BLaER1 treated with 17β-estradiol and CSF1 and Interleukin-3, amounts not matched to agents 10 nM and 100 nM (cell line): ENCODE measurements around the gene GDF2.

Experiments used
- H3K27ac ChIP-seq, 11 experiments: shearing (Covaris generic); formaldehyde crosslinking; 2 replicates each; pipeline ENCODE4 v1.8.1; 2022
- H3K27me3 ChIP-seq, 11 experiments: shearing (Covaris generic); formaldehyde crosslinking; 2 replicates each; pipeline ENCODE4 v1.8.1; 2022
- H3K36me3 ChIP-seq, 11 experiments: shearing (Covaris generic); formaldehyde crosslinking; 2 replicates each; pipeline ENCODE4 v1.8.1; 2022
- H3K4me1 ChIP-seq, 10 experiments: shearing (Covaris generic); formaldehyde crosslinking; 2 replicates each; pipeline ENCODE4 v1.8.1; 2022
- H3K4me2 ChIP-seq, 11 experiments: shearing (Covaris generic); formaldehyde crosslinking; 2 replicates each; pipeline ENCODE4 v1.8.1; 2022
- H3K4me3 ChIP-seq, 10 experiments: shearing (Covaris generic); formaldehyde crosslinking; 2 replicates each; pipeline ENCODE4 v1.8.1; 2022
- H3K9ac ChIP-seq, 11 experiments: shearing (Covaris generic); formaldehyde crosslinking; 2 replicates each; pipeline ENCODE4 v1.8.1; 2022
- H3K9me3 ChIP-seq, 11 experiments: shearing (Covaris generic); formaldehyde crosslinking; replicated peaks in 1 of 11; 2 replicates each; pipeline ENCODE4 v1.8.1; 2022
- H4K20me1 ChIP-seq, 11 experiments: shearing (Covaris generic); formaldehyde crosslinking; 2 replicates each; pipeline ENCODE4 v1.8.1; 2022
- Cebpa-rat ChIP-seq, 11 experiments: shearing (Covaris generic); IDR thresholded peaks; 2 replicates each; pipeline ENCODE4 v1.8.1; 2022

Gene GDF2

GRCh38 chr10:47331491-47331890 is 9.2 kb downstream of the GDF2 start:
- Histone ChIP-seq H3K9me3 (no peaks in the 10 kb centered on the region), H3K27me3 (no peaks in the 10 kb centered on the region), H3K4me2 (no peak overlapping the region), H4K20me1 (no peaks in the 10 kb centered on the region), H3K36me3 (no peaks in the 10 kb centered on the region), H3K4me3 (no peak overlapping the region), H3K4me1 (no peaks in the 10 kb centered on the region), H3K9ac (no peak overlapping the region), H3K27ac (no peak overlapping the region)
- no peak for TF ChIP-seq Cebpa-rat (IDR thresholded peaks at IDR 0.05)

GRCh38 chr10:47331954-47332353 is 9.7 kb downstream of the GDF2 start:
- TF ChIP-seq Cebpa-rat (IDR thresholded peaks at IDR 0.05) = no peak
- Histone ChIP-seq H3K4me2 (no peak overlapping the region), H3K4me1 (no peaks in the 10 kb centered on the region), H4K20me1 (no peaks in the 10 kb centered on the region), H3K36me3 (no peaks in the 10 kb centered on the region), H3K9me3 (no peaks in the 10 kb centered on the region), H3K27me3 (no peaks in the 10 kb centered on the region), H3K4me3 (no peak overlapping the region), H3K27ac (no peak overlapping the region), H3K9ac (no peak overlapping the region)

GRCh38 chr10:47332371-47332770 is 10.1 kb downstream of the GDF2 start:
- no peaks in the 10 kb centered on the region for H3K9me3 ChIP-seq
- H3K27me3 ChIP-seq = no peaks in the 10 kb centered on the region
- TF ChIP-seq Cebpa-rat (IDR thresholded peaks at IDR 0.05) = no peak
- no peaks in the 10 kb centered on the region for H3K4me1 ChIP-seq
- H3K9ac ChIP-seq = no peak overlapping the region
- H4K20me1 ChIP-seq = no peaks in the 10 kb centered on the region
- H3K36me3 ChIP-seq = no peaks in the 10 kb centered on the region
- H3K4me3 ChIP-seq = no peak overlapping the region
- H3K4me2 ChIP-seq = no peak overlapping the region
- H3K27ac ChIP-seq = no peak overlapping the region

DNA sequence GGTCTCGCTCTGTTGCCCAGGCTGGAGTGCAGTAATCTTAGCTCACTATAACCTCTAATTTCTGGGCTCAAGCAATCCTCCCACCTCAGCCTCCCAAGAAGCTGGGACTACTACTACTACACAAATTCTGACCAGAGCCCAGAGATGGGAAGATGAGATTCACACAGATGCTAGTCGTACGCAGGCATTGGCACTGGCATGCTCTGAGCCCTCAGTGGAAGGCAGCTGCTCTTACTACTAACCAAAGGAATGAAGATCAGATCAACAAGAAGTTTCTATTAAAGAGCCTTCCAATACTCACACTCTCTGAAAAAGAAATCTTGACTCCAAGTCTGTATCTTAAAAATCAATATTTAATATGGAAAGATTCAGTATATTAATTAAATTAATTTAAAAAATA is 10.7 kb downstream of the GDF2 start:
- H3K4me1 ChIP-seq = no peaks in the 10 kb centered on the region
- no peaks in the 10 kb centered on the region for H3K36me3 ChIP-seq
- no peak overlapping the region for H3K9ac ChIP-seq
- H3K27me3 ChIP-seq = no peaks in the 10 kb centered on the region
- no peak overlapping the region for H3K4me3 ChIP-seq
- no peak overlapping the region for H3K4me2 ChIP-seq
- no peaks in the 10 kb centered on the region for H3K9me3 ChIP-seq
- TF ChIP-seq Cebpa-rat (IDR thresholded peaks at IDR 0.05) = no peak
- H3K27ac ChIP-seq = no peak overlapping the region
- no peaks in the 10 kb centered on the region for H4K20me1 ChIP-seq

GRCh38 chr10:47333532-47333931 is 11.3 kb downstream of the GDF2 start:
- Histone ChIP-seq H3K4me3 (no peak overlapping the region), H3K9me3 (no peaks in the 10 kb centered on the region), H3K4me2 (no peak overlapping the region), H4K20me1 (no peaks in the 10 kb centered on the region), H3K36me3 (no peaks in the 10 kb centered on the region), H3K4me1 (no peaks in the 10 kb centered on the region), H3K27me3 (no peaks in the 10 kb centered on the region), H3K27ac (no peak overlapping the region), H3K9ac (no peak overlapping the region)
- no peak for TF ChIP-seq Cebpa-rat (IDR thresholded peaks at IDR 0.05)

- Histone ChIP-seq H3K4me2 (no peak overlapping the region), H3K36me3 (no peaks in the 10 kb centered on the region), H3K4me1 (peaks cover 0 to 5% (median 2%) of the 10 kb centered on the region in 10 experiments; a peak in 12 of 20 replicates), H3K4me3 (no peak overlapping the region), H4K20me1 (no peaks in the 10 kb centered on the region), H3K27ac (no peak overlapping the region), H3K9me3 (no peaks in the 10 kb centered on the region), H3K9ac (no peak overlapping the region), H3K27me3 (no peaks in the 10 kb centered on the region)
- TF ChIP-seq Cebpa-rat (IDR thresholded peaks at IDR 0.05) = no peak
Observed at GRCh38 chr10:47334466-47335295, 12.4 kb downstream of the GDF2 start.

GRCh38 chr10:47335906-47336305 is 13.7 kb downstream of the GDF2 start:
- TF ChIP-seq Cebpa-rat (IDR thresholded peaks at IDR 0.05) = no peak
- Histone ChIP-seq H3K4me3 (no peak overlapping the region), H3K9me3 (no peaks in the 10 kb centered on the region), H3K4me2 (no peak overlapping the region), H3K27ac (no peak overlapping the region), H3K4me1 (peaks cover 9 to 17% (median 13%) of the 10 kb centered on the region in 10 experiments; a peak in 18 of 20 replicates), H3K27me3 (no peaks in the 10 kb centered on the region), H3K36me3 (no peaks in the 10 kb centered on the region), H3K9ac (no peak overlapping the region), H4K20me1 (no peaks in the 10 kb centered on the region)

DNA sequence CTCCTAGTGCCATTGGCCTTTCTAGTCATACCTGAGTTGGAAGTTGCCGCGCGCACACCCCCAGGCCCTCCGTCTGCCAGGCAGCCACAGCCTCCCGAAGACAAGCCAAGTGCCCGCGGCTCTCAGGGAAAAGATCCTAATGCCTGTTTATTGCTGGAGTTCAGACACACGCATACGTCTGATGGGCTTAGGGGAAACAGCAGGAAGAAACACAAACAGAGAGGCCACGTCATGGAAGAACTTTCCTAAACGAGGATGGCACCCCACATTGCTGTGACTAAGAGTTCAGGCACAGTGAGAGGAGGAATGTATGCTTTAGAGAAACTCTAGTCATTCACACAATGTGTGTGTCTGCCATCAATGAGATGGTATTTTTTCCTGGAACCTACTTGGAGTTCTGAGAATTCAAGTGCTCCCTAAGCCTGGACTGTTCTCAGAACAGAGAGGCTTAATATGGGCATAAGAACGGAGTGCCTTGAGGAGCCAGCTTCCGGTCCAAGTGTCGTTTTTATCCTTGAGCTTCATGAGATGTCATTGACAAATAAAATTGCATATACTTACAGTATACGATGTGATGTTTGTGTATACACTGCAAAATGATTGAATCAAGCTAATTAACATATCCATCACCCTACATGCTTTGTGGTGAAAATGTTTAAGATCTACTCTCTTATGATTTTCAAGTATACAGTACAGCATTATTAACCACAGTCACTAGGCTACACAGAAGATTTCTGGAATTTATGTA is 14.3 kb downstream of the GDF2 start:
- H3K27me3 ChIP-seq = no peaks in the 10 kb centered on the region
- no peaks in the 10 kb centered on the region for H4K20me1 ChIP-seq
- TF ChIP-seq Cebpa-rat (IDR thresholded peaks at IDR 0.05) = no peak
- no peak overlapping the region for H3K4me3 ChIP-seq
- H3K4me1 ChIP-seq = peaks cover 9 to 18% (median 13%) of the 10 kb centered on the region in 10 experiments; a peak in 18 of 20 replicates
- no peak overlapping the region for H3K27ac ChIP-seq
- H3K4me2 ChIP-seq = no peak overlapping the region
- H3K9ac ChIP-seq = no peak overlapping the region
- H3K9me3 ChIP-seq = no peaks in the 10 kb centered on the region
- H3K36me3 ChIP-seq = no peaks in the 10 kb centered on the region

DNA sequence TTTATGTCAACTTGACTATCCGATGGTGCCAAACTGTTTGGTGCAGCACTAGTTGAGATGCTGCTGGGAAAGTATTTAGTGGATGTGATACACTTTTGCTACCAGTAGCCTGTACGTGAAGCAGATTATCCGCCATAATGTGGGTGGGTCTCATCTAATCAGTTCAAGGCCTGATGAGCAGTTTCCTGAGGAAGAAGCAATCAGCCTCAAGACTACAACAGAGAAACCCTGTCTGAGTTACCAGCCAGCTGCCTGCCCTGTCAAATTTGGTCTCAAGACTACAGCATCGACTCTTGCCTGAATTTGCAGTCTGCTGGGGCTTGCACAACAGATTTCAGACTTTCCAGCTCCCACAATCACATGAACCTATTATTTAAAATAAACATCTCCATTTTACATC is 15.1 kb downstream of the GDF2 start:
- Histone ChIP-seq H3K9me3 (no peaks in the 10 kb centered on the region), H3K27ac (no peak overlapping the region), H4K20me1 (no peaks in the 10 kb centered on the region), H3K4me2 (no peak overlapping the region), H3K4me3 (no peak overlapping the region), H3K36me3 (no peaks in the 10 kb centered on the region), H3K27me3 (no peaks in the 10 kb centered on the region), H3K4me1 (peaks cover 9 to 18% (median 13%) of the 10 kb centered on the region in 10 experiments; a peak in 18 of 20 replicates), H3K9ac (no peak overlapping the region)
- TF ChIP-seq Cebpa-rat (IDR thresholded peaks at IDR 0.05) = no peak
